Liver (tissue), 9 donors: ENCODE data around the gene GSTM3. TPM values are rescaled to one million over a fixed set of nuclear protein-coding genes. Genes with fewer than 3 reads are reported as not detected.
"Not testable (repeated sequence)": the region's sequence is repeated elsewhere in the genome, so short reads cannot be mapped to it uniquely, and the experiment has no call there.

Experiments
- DNase-seq: peaks from one replicate; pipeline ENCODE4 v3.0.0-alpha.2; 2017; ENCODE audit warnings: low spot score
- H3K27ac ChIP-seq, 2 donors: one replicate each; pipeline ENCODE4 v1.7.0; 2013; ENCODE audit warnings: inconsistent platforms in 2 of 2, low read length in 2 of 2, control low read depth in 1 of 2, low read depth in 1 of 2, mild to moderate bottlenecking in 1 of 2
- H3K27me3 ChIP-seq, 4 donors: one replicate each; pipeline versions ENCODE4 v1.6.1 to v1.7.0; 2013; ENCODE audit warnings: low read length in 3 of 4, inconsistent platforms in 1 of 4, mild to moderate bottlenecking in 1 of 4, moderate library complexity in 1 of 4; ENCODE audit not compliant: control insufficient read depth in 4 of 4, insufficient read depth in 4 of 4
- H3K36me3 ChIP-seq, 4 donors: one replicate each; pipeline versions ENCODE4 v1.6.1 to v1.7.0; 2013; ENCODE audit warnings: low read length in 3 of 4, mild to moderate bottlenecking in 3 of 4, low read depth in 1 of 4, moderate library complexity in 1 of 4; ENCODE audit not compliant: control insufficient read depth in 4 of 4, insufficient read depth in 3 of 4
- H3K4me1 ChIP-seq, 4 donors: one replicate each; pipeline versions ENCODE4 v1.6.1 to v1.7.0; 2013; ENCODE audit warnings: low read length in 3 of 4, mild to moderate bottlenecking in 3 of 4, moderate library complexity in 1 of 4; ENCODE audit not compliant: control insufficient read depth in 4 of 4, insufficient read depth in 4 of 4
- H3K4me3 ChIP-seq, 3 donors: one replicate each; pipeline versions ENCODE4 v1.6.1 to v1.7.0; 2013; ENCODE audit warnings: low read length in 3 of 3, control low read depth in 1 of 3, low read depth in 1 of 3, mild to moderate bottlenecking in 1 of 3
- H3K9ac ChIP-seq, 2 donors: one replicate each; pipeline ENCODE4 v1.7.0; 2013; ENCODE audit warnings: low read length in 2 of 2, mild to moderate bottlenecking in 2 of 2, moderate library complexity in 2 of 2, control low read depth in 1 of 2, low read depth in 1 of 2
- H3K9me3 ChIP-seq, 4 donors: one replicate each; pipeline versions ENCODE4 v1.6.1 to v1.7.0; 2013; ENCODE audit warnings: low read length in 3 of 4; ENCODE audit not compliant: control insufficient read depth in 4 of 4
- HNF4A ChIP-seq, 2 donors: conservative IDR thresholded peaks; 2 replicates each; pipeline ENCODE4 v1.6.1; 2016; ENCODE audit warnings: antibody characterized with exemption in 2 of 2, mild to moderate bottlenecking in 2 of 2
- RXRA ChIP-seq, 2 donors: IDR thresholded peaks; 2 replicates each; pipeline ENCODE4 v1.6.1; 2017 to 2018; ENCODE audit warnings: antibody characterized with exemption in 2 of 2, mild to moderate bottlenecking in 1 of 2
- SP1 ChIP-seq: IDR thresholded peaks from 2 replicates; pipeline ENCODE4 v1.6.1; 2018; ENCODE audit warnings: antibody characterized with exemption, mild to moderate bottlenecking
- WGBS: extraction: QIAGEN DNeasy Blood & Tissue Kit; methylation state at CpG from one replicate; pipeline ENCODE4 v1.1.7; 2013; 5-methylcytosine and 5-hydroxymethylcytosine counted together
- polyA plus RNA-seq, 2 donors: library from polyadenylated mRNA; stranded (reverse) in 1 of 2; unstranded in 1 of 2; fragments of 200-250 nt in 1 of 2; fragments of >200 nt in 1 of 2; fragmentation: Nextera tagmentation in 1 of 2; extraction: Ambion mirVana in 1 of 2; gene quantifications; one replicate each; pipeline versions ENCODE4 v1.2.1 to v1.2.3, GENCODE V29; 2013 to 2015
- total RNA-seq, 2 donors: library from RNA; depleted of rRNA; stranded (reverse); fragments of >200 nt; gene quantifications; one replicate each; pipeline ENCODE4 v1.2.3, GENCODE V29; 2014
- donor health status: healthy.
- donor health status: healthy.
- donor health status: healthy.
- donor health status: healthy.
- donor health status: healthy.

GSTM3 gene
- total and polyA plus RNA-seq, 4 donors, result 6.9 to 51.5 (median 34.9) TPM

GRCh38 chr1:109685890-109686289, 54.9 kb downstream of the GSTM3 start:
- H3K27me3 ChIP-seq, H3K9me3 ChIP-seq, H3K9ac ChIP-seq, H3K4me3 ChIP-seq, DNase-seq, H3K36me3 ChIP-seq: not testable (repeated sequence)
- Histone ChIP-seq H3K4me1 (peaks cover 0 to 23% (median 13%) of the 10 kb centered on the region in 4 donors), H3K27ac (peak overlapping the region in 1 of 2 donors; percentile 20)
- TF ChIP-seq HNF4A (conservative IDR thresholded peaks at IDR 0.05), result peak; percentile 50 to 59
- WGBS, result 37% methylated on average over 4 of the region's 4 CpGs

GRCh38 chr1:109685399-109685798, 55.4 kb downstream of the GSTM3 start:
- H3K9ac ChIP-seq, H3K9me3 ChIP-seq, H3K27me3 ChIP-seq, H3K27ac ChIP-seq, H3K4me3 ChIP-seq, H3K36me3 ChIP-seq, DNase-seq: not testable (repeated sequence)
- WGBS, result 10% methylated on average over 1 of the region's 1 CpG
- peaks cover 0 to 18% (median 11%) of the 10 kb centered on the region in 4 donors for H3K4me1 ChIP-seq
- peak; percentile 5 for TF ChIP-seq SP1
- TF ChIP-seq RXRA (IDR thresholded peaks at IDR 0.05), result peak in 1 of 2 donors; percentile 50

- DNase-seq, H3K4me3 ChIP-seq, H3K27me3 ChIP-seq, H3K9ac ChIP-seq, H3K27ac ChIP-seq, H3K9me3 ChIP-seq, H3K36me3 ChIP-seq: not testable (repeated sequence)
- 45% methylated on average over 6 of the region's 6 CpGs for WGBS
- TF ChIP-seq RXRA (IDR thresholded peaks at IDR 0.05) (peak in 1 of 2 donors; percentile 37), HNF4A (conservative IDR thresholded peaks at IDR 0.05) (peak; percentile 14 to 68)
- peaks cover 0 to 13% (median 9%) of the 10 kb centered on the region in 4 donors for H3K4me1 ChIP-seq
Observed at GRCh38 chr1:109684777-109685176, 56.1 kb downstream of the GSTM3 start.

Other genes with a start within 250 kb of the GSTM3 start
- gene CYB561D1, start 246.9 kb downstream of the GSTM3 start, total RNA-seq, result 1 to 10 TPM; 2.5 to 2.8 TPM
- 1 to 10 TPM; 1.3 to 1.5 TPM for gene CYB561D1, start 246.9 kb downstream of the GSTM3 start, polyA plus RNA-seq
- gene AMIGO1, start 231.3 kb downstream of the GSTM3 start, total RNA-seq, result 1 to 10 TPM in 1 of 2 donors, under 1 TPM in 1; 0.75 to 4.6 TPM
- gene AMIGO1, start 231.3 kb downstream of the GSTM3 start, polyA plus RNA-seq, result 1 to 10 TPM; 1.7 to 2.0 TPM
- gene GPR61, start 201.2 kb downstream of the GSTM3 start, total RNA-seq, result not detected
- under 1 TPM in 1 of 2 donors, not detected in 1; 0.32 TPM for gene GPR61, start 201.2 kb downstream of the GSTM3 start, polyA plus RNA-seq
- 1 to 10 TPM; 6.4 to 6.5 TPM for gene GNAI3, start 192.4 kb downstream of the GSTM3 start, total RNA-seq
- gene GNAI3, start 192.4 kb downstream of the GSTM3 start, polyA plus RNA-seq, result 1 to 10 TPM; 1.9 to 2.2 TPM
- gene GNAT2, start 121.4 kb downstream of the GSTM3 start, total RNA-seq, result under 1 TPM; 0.09 to 0.17 TPM
- under 1 TPM in 1 of 2 donors, not detected in 1; 0.17 TPM for gene GNAT2, start 121.4 kb downstream of the GSTM3 start, polyA plus RNA-seq
- gene AMPD2, start 121.2 kb downstream of the GSTM3 start, total RNA-seq, result 10 to 100 TPM; 19.2 to 87.4 TPM
- gene AMPD2, start 121.2 kb downstream of the GSTM3 start, polyA plus RNA-seq, result 10 to 100 TPM; 20.2 to 25.2 TPM
- 10 to 100 TPM; 12.2 to 42.8 TPM for gene GSTM4, start 84.9 kb downstream of the GSTM3 start, total RNA-seq
- 10 to 100 TPM; 25.5 to 36.2 TPM for gene GSTM4, start 84.9 kb downstream of the GSTM3 start, polyA plus RNA-seq
- 10 to 100 TPM in 1 of 2 donors, 1 to 10 TPM in 1; 7.1 to 15.1 TPM for gene GSTM2, start 73.0 kb downstream of the GSTM3 start, total RNA-seq
- gene GSTM2, start 73.0 kb downstream of the GSTM3 start, polyA plus RNA-seq, result 1 to 10 TPM; 7.4 to 8.4 TPM
- gene GSTM1, start 53.2 kb downstream of the GSTM3 start, total RNA-seq, result 100 to 1,000 TPM in 1 of 2 donors, 10 to 100 TPM in 1; 14.7 to 273 TPM
- 100 to 1,000 TPM; 221 to 341 TPM for gene GSTM1, start 53.2 kb downstream of the GSTM3 start, polyA plus RNA-seq
- 1 to 10 TPM in 1 of 2 donors, under 1 TPM in 1; 0.59 to 1.3 TPM for gene GSTM5, start 28.8 kb downstream of the GSTM3 start, total RNA-seq
- 1 to 10 TPM; 1.4 to 2.8 TPM for gene GSTM5, start 28.8 kb downstream of the GSTM3 start, polyA plus RNA-seq
- gene EPS8L3, start 22.9 kb upstream of the GSTM3 start, total RNA-seq, result under 1 TPM in 1 of 2 donors, not detected in 1; 0.09 TPM
- under 1 TPM; 0.15 to 0.38 TPM for gene EPS8L3, start 22.9 kb upstream of the GSTM3 start, polyA plus RNA-seq
- 10 to 100 TPM in 1 of 2 donors, 1 to 10 TPM in 1; 6.3 to 15.2 TPM for gene CSF1, start 169.8 kb upstream of the GSTM3 start, total RNA-seq
- gene CSF1, start 169.8 kb upstream of the GSTM3 start, polyA plus RNA-seq, result 10 to 100 TPM; 11.0 to 11.7 TPM
- gene AHCYL1, start 243.7 kb upstream of the GSTM3 start, total RNA-seq, result 10 to 100 TPM; 27.1 to 40.7 TPM
- 10 to 100 TPM; 24.9 to 33.5 TPM for gene AHCYL1, start 243.7 kb upstream of the GSTM3 start, polyA plus RNA-seq